ENCODE data around the gene COMTD1.

Gene COMTD1

DNA sequence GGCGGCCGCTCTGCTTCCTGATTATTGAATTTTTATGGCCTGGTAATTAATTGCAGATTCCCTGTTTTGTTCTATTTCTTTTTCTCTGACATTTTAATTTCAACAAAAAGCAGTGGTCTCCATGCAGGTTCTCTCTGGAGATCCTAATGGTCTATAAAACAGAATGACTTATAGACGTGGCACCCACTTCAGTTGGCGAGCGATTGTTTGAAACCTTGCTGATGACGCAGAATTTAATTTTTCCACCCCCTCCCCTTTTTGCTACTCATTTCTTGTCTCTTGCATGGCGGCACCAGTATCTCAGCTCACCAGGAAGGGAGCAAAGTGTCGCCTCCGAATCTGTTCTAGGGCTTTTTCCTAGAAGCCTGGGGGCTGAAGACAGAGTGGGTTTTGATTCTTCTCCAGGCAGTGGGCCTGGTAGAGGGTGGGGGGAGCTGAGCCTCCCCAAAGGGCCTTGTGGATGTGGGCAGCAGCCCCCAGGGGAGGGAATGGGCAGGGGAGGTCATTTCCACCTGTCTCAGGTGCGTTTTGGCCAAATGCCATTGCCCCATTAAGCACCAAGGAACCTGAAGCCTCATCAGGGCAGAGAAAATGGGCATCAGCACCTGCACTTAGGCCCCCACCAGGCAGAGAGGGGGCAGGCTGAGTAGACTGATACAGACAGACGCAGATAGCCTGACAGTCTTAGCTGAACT, 3.5 kb upstream of the COMTD1 start:
- Mint-ChIP-seq H3K36me3 (ENCODE audit: insufficient read depth) (no peaks in the 10 kb centered on the region), H3K4me3 (no peak overlapping the region), H3K27me3 (no peaks in the 10 kb centered on the region), H3K4me1 (peaks cover 5% of the 10 kb centered on the region), H3K27ac (ENCODE audit: low read depth) (no peak overlapping the region), H3K9me3 (no peaks in the 10 kb centered on the region)
- no peak for DNase-seq (ENCODE audit: low spot score in 2 of 2)
- ATAC-seq (replicated peaks; ENCODE audit: extremely low read depth, poor library complexity, severe bottlenecking), result no peak

- Mint-ChIP-seq H3K4me3 (no peak overlapping the region), H3K4me1 (peaks cover 9% of the 10 kb centered on the region), H3K9me3 (no peaks in the 10 kb centered on the region), H3K27me3 (no peaks in the 10 kb centered on the region), H3K27ac (ENCODE audit: low read depth) (no peak overlapping the region), H3K36me3 (ENCODE audit: insufficient read depth) (peaks cover 5% of the 10 kb centered on the region)
- ATAC-seq (replicated peaks; ENCODE audit: extremely low read depth, poor library complexity, severe bottlenecking), result no peak
- no peak for DNase-seq (ENCODE audit: low spot score in 2 of 2)
Measured at GRCh38 chr10:75238182-75239095, 2.7 kb upstream of the COMTD1 start.

- Mint-ChIP-seq H3K4me1 (peaks cover 12% of the 10 kb centered on the region), H3K9me3 (no peaks in the 10 kb centered on the region), H3K27me3 (no peaks in the 10 kb centered on the region), H3K27ac (ENCODE audit: low read depth) (peak overlapping the region; percentile 62), H3K4me3 (peak overlapping the region; percentile 75), H3K36me3 (ENCODE audit: insufficient read depth) (peaks cover 21% of the 10 kb centered on the region)
- no peak for DNase-seq (ENCODE audit: low spot score in 2 of 2)
- ATAC-seq (replicated peaks; ENCODE audit: extremely low read depth, poor library complexity, severe bottlenecking), result no peak
Measured at GRCh38 chr10:75236178-75236825, 545 bp upstream of the COMTD1 start.

DNA sequence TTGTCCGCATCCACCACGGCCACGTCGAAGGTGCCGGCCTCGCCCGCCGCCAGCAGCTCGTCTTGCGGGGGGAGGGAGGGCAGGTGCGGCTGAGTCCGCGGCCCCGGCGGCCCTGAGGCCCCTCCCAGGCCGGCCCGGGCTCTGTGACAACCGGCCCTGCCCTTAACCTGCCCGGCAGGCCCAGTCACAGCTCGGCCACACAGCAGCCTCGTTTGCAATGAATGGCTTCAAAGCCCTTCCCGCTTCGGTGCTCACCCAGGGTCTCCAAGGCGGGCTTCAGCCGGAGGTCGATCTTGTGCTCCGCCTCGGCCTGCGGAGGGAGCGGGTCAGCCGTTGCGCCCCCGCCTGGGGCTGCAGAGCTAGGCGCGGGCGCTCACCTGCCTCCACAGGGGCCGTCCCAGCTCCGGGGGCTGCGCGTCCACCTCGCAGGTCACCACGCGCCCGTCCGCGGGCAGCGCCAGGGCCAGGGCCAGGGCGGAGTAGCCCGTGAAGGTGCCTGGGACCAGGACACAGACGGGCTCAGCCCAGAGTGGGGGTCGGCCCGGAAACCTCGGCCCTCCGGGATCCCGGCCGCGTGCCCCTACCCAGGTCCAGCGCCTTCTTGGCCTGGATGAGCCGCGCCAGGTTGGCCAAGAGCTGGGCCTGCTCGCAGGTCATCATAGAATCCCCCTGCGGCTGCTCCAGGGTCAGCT, 928 bp downstream of the COMTD1 start:
- Mint-ChIP-seq H3K9me3 (no peaks in the 10 kb centered on the region), H3K27me3 (no peaks in the 10 kb centered on the region), H3K27ac (ENCODE audit: low read depth) (no peak overlapping the region), H3K4me1 (peaks cover 20% of the 10 kb centered on the region), H3K4me3 (peak overlapping the region; percentile 75), H3K36me3 (ENCODE audit: insufficient read depth) (peaks cover 34% of the 10 kb centered on the region)
- ATAC-seq (replicated peaks; ENCODE audit: extremely low read depth, poor library complexity, severe bottlenecking), result no peak
- DNase-seq (ENCODE audit: low spot score in 2 of 2), result peak in 1 of 2 donors; percentile 27

GRCh38 chr10:75234017-75234682, 1.6 kb downstream of the COMTD1 start:
- H3K36me3 Mint-ChIP-seq (ENCODE audit: insufficient read depth), result peaks cover 37% of the 10 kb centered on the region

GRCh38 chr10:75233444-75234016, 2.2 kb downstream of the COMTD1 start:
- ATAC-seq (replicated peaks; ENCODE audit: extremely low read depth, poor library complexity, severe bottlenecking) (no peak), DNase-seq (ENCODE audit: low spot score in 2 of 2) (peak in 1 of 2 donors; percentile 18)
- Mint-ChIP-seq H3K9me3 (no peaks in the 10 kb centered on the region), H3K4me3 (peak overlapping the region; percentile 75), H3K4me1 (peaks cover 25% of the 10 kb centered on the region), H3K27ac (ENCODE audit: low read depth) (peak overlapping the region; percentile 88), H3K36me3 (ENCODE audit: insufficient read depth) (peaks cover 43% of the 10 kb centered on the region), H3K27me3 (no peaks in the 10 kb centered on the region)

More at GRCh38 chr10:75234017-75234682, 1.6 kb downstream of the COMTD1 start:
- H3K4me3 Mint-ChIP-seq, result peak overlapping the region; percentile 75
- H3K27me3 Mint-ChIP-seq, result no peaks in the 10 kb centered on the region
- peak overlapping the region; percentile 88 for H3K27ac Mint-ChIP-seq (ENCODE audit: low read depth)
- H3K4me1 Mint-ChIP-seq, result peaks cover 20% of the 10 kb centered on the region
- DNase-seq (ENCODE audit: low spot score in 2 of 2), result peak; percentile 97 to 98
- H3K9me3 Mint-ChIP-seq, result no peaks in the 10 kb centered on the region
- peak; percentile 59 for ATAC-seq (replicated peaks; ENCODE audit: extremely low read depth, poor library complexity, severe bottlenecking)

GRCh38 chr10:75231672-75232581, 3.8 kb downstream of the COMTD1 start:
- DNase-seq (ENCODE audit: low spot score in 2 of 2), result no peak
- Mint-ChIP-seq H3K36me3 (ENCODE audit: insufficient read depth) (peaks cover 55% of the 10 kb centered on the region), H3K4me3 (peak overlapping the region; percentile 17), H3K9me3 (no peaks in the 10 kb centered on the region), H3K27me3 (no peaks in the 10 kb centered on the region), H3K4me1 (peaks cover 28% of the 10 kb centered on the region), H3K27ac (ENCODE audit: low read depth) (peak overlapping the region; percentile 87)
- ATAC-seq (replicated peaks; ENCODE audit: extremely low read depth, poor library complexity, severe bottlenecking), result no peak

GRCh38 chr10:75230600-75231038, 5.1 kb downstream of the COMTD1 start:
- Mint-ChIP-seq H3K4me1 (peaks cover 34% of the 10 kb centered on the region), H3K4me3 (no peak overlapping the region), H3K9me3 (no peaks in the 10 kb centered on the region), H3K27ac (ENCODE audit: low read depth) (peak overlapping the region; percentile 87), H3K36me3 (ENCODE audit: insufficient read depth) (peaks cover 61% of the 10 kb centered on the region), H3K27me3 (no peaks in the 10 kb centered on the region)
- ATAC-seq (replicated peaks; ENCODE audit: extremely low read depth, poor library complexity, severe bottlenecking), result peak; percentile 73
- peak; percentile 90 to 93 for DNase-seq (ENCODE audit: low spot score in 2 of 2)

DNA sequence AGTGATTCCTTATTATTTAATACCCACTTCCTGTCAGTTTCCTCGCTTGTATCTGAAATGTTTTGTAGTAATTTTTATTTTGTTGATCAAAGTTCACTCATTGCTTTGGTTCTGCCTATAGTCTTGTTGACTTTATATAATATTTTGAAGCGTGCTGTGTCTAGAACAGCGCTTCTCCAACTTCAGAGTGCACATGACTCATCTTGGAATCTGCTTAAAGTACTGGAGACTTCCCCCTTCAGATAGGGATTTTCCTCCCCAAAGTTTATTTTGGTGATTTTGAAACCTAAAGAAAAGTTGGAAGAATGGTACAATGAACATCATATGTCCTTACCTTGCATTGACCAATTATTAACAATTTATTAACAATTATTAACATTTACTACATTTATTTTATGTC, 5.8 kb downstream of the COMTD1 start:
- no peak overlapping the region for H3K4me3 Mint-ChIP-seq
- H3K27ac Mint-ChIP-seq (ENCODE audit: low read depth), result peak overlapping the region; percentile 87
- DNase-seq (ENCODE audit: low spot score in 2 of 2) (no peak), ATAC-seq (replicated peaks; ENCODE audit: extremely low read depth, poor library complexity, severe bottlenecking) (no peak)
- H3K36me3 Mint-ChIP-seq (ENCODE audit: insufficient read depth), result peaks cover 67% of the 10 kb centered on the region
- peaks cover 38% of the 10 kb centered on the region for H3K4me1 Mint-ChIP-seq
- H3K9me3 Mint-ChIP-seq, result no peaks in the 10 kb centered on the region
- no peaks in the 10 kb centered on the region for H3K27me3 Mint-ChIP-seq

- H3K9me3 Mint-ChIP-seq, result no peaks in the 10 kb centered on the region
- H3K27ac Mint-ChIP-seq (ENCODE audit: low read depth), result peak overlapping the region; percentile 65
- H3K4me3 Mint-ChIP-seq, result no peak overlapping the region
- H3K36me3 Mint-ChIP-seq (ENCODE audit: insufficient read depth), result peaks cover 77% of the 10 kb centered on the region
- ATAC-seq (replicated peaks; ENCODE audit: extremely low read depth, poor library complexity, severe bottlenecking), result no peak
- no peak for DNase-seq (ENCODE audit: low spot score in 2 of 2)
- H3K4me1 Mint-ChIP-seq, result peaks cover 49% of the 10 kb centered on the region
- no peaks in the 10 kb centered on the region for H3K27me3 Mint-ChIP-seq
Measured at GRCh38 chr10:75228834-75229233, 6.9 kb downstream of the COMTD1 start.

- ATAC-seq (replicated peaks; ENCODE audit: extremely low read depth, poor library complexity, severe bottlenecking), result no peak
- H3K4me3 Mint-ChIP-seq, result no peak overlapping the region
- H3K4me1 Mint-ChIP-seq, result peaks cover 50% of the 10 kb centered on the region
Measured at GRCh38 chr10:75228278-75228677, 7.5 kb downstream of the COMTD1 start.

More at GRCh38 chr10:75228278-75228677, 7.5 kb downstream of the COMTD1 start:
- Mint-ChIP-seq H3K36me3 (ENCODE audit: insufficient read depth) (peaks cover 77% of the 10 kb centered on the region), H3K27ac (ENCODE audit: low read depth) (peak overlapping the region; percentile 65), H3K9me3 (no peaks in the 10 kb centered on the region), H3K27me3 (no peaks in the 10 kb centered on the region)
- no peak for DNase-seq (ENCODE audit: low spot score in 2 of 2)

Data from central memory CD8-positive, alpha-beta T cell (primary cell).